ENCODE data around the gene SLC49A4.

SLC49A4 gene

GRCh38 chr3:122787872-122788271 is 7.0 kb upstream of the SLC49A4 start:
- DNase-seq = no peak

GRCh38 chr3:122789585-122790273 is 5.1 kb upstream of the SLC49A4 start:
- no peak for DNase-seq

GRCh38 chr3:122793568-122794416 is 1.1 kb upstream of the SLC49A4 start, which contains the start of gene HSPBAP1:
HSPBAP1 (minus strand) TSS chr3:122793831; CDS start chr3:122793680, 151 bp downstream.
- no peak for DNase-seq

GRCh38 chr3:122794483-122794778 is 438 bp upstream of the SLC49A4 start:
- DNase-seq = no peak

GRCh38 chr3:122795674-122796195 is 866 bp downstream of the SLC49A4 start:
- no peak for DNase-seq

GRCh38 chr3:122797291-122797690 is 2.4 kb downstream of the SLC49A4 start:
- DNase-seq = no peak

- DNase-seq = no peak
Measured at GRCh38 chr3:122799322-122799721, 4.5 kb downstream of the SLC49A4 start.

GRCh38 chr3:122800031-122800430 is 5.2 kb downstream of the SLC49A4 start:
- DNase-seq = no peak

GRCh38 chr3:122800706-122801237 is 5.9 kb downstream of the SLC49A4 start:
- DNase-seq = no peak

- DNase-seq = no peak
Measured at GRCh38 chr3:122802323-122802722, 7.5 kb downstream of the SLC49A4 start.

GRCh38 chr3:122803977-122804376 is 9.1 kb downstream of the SLC49A4 start:
- DNase-seq = no peak

- no peak for DNase-seq
Measured at GRCh38 chr3:122810734-122811133, 15.9 kb downstream of the SLC49A4 start.

- no peak for DNase-seq
Measured at GRCh38 chr3:122816587-122816986, 21.7 kb downstream of the SLC49A4 start.

- DNase-seq = no peak
Measured at GRCh38 chr3:122824465-122825381, 29.9 kb downstream of the SLC49A4 start.

GRCh38 chr3:122825460-122825859 is 30.6 kb downstream of the SLC49A4 start:
- DNase-seq = no peak

- DNase-seq = no peak
Measured at GRCh38 chr3:122826278-122826677, 31.4 kb downstream of the SLC49A4 start.

GRCh38 chr3:122828281-122828680 is 33.4 kb downstream of the SLC49A4 start:
- no peak for DNase-seq

GRCh38 chr3:122835590-122835989 is 40.7 kb downstream of the SLC49A4 start:
- DNase-seq = no peak

- DNase-seq = no peak
Measured at GRCh38 chr3:122843604-122844003, 48.7 kb downstream of the SLC49A4 start.

GRCh38 chr3:122857019-122857418 is 62.1 kb downstream of the SLC49A4 start:
- DNase-seq = no peak

GRCh38 chr3:122858373-122858772 is 63.5 kb downstream of the SLC49A4 start:
- DNase-seq = peak in 1 of 2 donors; percentile 6

GRCh38 chr3:122859021-122859805 is 64.3 kb downstream of the SLC49A4 start:
- DNase-seq = no peak
